ENCODE measurements around the gene BIN2. TPM values are rescaled to one million over a fixed set of nuclear protein-coding genes. Genes with fewer than 3 reads are reported as not detected.
"Not testable (repeated sequence)": the region's sequence is repeated elsewhere in the genome, so short reads cannot be mapped to it uniquely, and the experiment has no call there.

Gene BIN2
- polyA plus RNA-seq, 4 donors = 1.7 to 5.1 (median 2.9) TPM

DNA sequence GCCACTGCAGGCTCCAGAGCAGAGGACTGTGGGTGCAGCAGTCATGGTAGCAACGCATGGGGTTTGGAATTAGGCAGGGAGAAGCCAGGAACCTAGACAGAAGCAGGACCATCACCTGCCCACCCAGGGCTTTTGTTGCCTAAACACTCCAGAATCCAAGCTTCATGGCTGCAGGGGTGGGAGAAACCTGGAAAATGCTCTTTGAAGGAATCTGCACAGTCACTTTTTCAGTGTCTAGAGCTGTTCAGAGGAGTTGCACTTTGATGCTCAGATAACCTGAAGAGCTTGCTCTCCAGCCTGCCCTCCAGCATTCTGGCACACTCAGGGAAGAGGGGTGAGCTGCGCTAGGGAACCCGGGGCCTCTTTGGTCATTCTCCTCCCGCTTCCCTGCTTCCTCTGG lies 24.1 kb upstream of the BIN2 start:
- no peak for DNase-seq (ENCODE audit: low read depth in 4 of 4, low spot score in 3 of 4)

DNA sequence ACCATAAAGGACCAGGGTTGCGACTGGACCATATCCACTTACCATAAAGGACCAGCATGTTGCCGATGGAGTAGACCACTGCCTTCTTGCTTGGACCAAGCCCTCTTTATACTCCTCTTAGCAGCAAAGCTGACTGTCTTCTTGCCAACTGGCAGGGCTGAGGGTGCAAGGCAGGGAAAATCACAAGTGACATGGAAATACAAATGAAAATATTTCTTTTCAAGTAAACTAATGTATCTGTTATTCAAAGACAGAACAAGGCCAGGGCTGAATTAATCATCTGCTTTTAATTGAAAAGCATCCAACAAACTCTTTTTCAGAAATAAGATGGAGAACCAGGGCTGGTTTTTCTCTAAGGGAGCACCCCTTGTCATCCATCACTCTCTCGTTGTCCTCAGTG lies 22.6 kb upstream of the BIN2 start, which contains the start of gene CELA1:
Gene CELA1, minus strand, starts transcription at position 99 of the 400 bp plus-strand sequence. Its CDS starts 41 bp downstream, at position 58.
- no peak for DNase-seq (ENCODE audit: low read depth in 4 of 4, low spot score in 3 of 4)

DNA sequence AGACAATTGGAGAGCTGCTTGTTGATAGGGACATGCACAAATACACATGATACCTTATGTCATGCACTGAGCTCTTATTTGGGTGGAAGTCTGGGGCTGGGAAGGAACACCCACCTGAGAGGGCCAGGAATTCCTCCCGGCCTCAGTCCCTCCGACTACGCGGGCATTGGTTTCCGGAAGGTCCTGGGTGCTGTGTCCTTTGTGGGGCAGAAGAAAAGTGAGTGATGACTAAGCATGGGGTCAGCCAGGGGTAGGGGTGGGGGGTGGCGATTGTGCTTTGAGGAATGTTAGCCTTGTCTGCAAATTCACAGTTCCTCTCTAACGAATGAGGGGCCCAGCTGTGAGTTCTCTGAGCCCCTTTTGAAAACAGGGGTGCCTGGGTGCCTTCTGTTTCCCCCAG lies 21.7 kb upstream of the BIN2 start:
- no peak for DNase-seq (ENCODE audit: low read depth in 4 of 4, low spot score in 3 of 4)

- no peak for DNase-seq (ENCODE audit: low read depth in 4 of 4, low spot score in 3 of 4)
These were observed 19.2 kb upstream of the BIN2 start for GRCh38 chr12:51343201-51343600.

DNA sequence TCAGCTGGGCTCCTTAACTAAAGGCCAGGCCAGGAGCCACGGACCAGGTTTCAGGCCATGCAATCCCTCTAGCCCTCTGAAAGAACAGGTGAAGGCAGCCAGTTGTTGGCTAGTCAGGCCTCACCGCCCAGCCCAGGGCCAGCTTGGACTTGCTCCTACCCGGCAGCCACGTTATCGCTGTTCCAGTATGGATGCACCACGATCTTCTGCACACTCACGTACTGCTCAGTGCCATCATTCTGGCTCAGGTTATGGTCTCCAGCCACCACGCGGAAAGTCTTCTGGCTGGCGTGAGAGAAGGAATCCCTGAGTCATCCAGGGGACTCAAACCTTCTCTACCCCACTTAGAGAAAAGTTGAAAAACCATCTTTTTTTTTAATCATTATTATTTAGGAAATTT lies 18.4 kb upstream of the BIN2 start:
- DNase-seq (ENCODE audit: low read depth in 4 of 4, low spot score in 3 of 4) = no peak

DNA sequence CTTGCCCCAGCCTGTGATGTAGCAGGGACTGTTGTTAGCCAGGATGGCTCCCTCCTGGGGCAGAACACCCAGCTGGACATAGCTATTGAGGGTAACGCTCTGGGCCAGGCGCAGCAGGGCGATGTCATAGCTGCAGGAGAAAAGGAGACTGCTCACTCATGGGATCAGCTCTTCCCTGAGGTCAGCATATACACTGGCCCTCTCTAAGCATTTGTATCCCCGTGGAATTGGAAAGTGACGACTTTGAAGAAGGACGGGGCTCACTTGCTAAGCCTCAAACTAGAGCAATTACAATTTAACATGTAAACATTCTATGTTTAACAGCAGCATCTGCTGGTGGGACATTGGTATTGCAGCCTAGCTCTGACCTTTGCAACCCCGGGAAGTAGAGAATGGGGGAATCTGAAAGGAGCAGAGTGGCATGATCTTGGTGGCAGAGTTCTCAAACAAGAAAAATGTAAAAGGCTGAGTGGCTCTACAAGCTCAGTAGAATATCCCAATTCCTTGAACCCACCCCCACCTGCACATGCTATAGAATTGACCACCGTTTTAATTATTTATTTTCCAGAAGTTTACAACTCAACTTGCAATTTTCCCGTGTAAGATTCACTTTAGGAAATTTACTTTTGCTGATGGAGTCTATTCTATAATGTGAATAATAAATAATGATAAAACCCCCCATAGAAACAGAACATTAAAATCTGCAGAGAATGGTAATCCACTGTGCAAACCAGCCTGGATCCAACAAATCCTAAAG lies 17.5 kb upstream of the BIN2 start:
- DNase-seq (ENCODE audit: low read depth in 4 of 4, low spot score in 3 of 4) = peak; percentile 55 to 74 (median 56)

GRCh38 chr12:51339750-51340149 lies 15.8 kb upstream of the BIN2 start:
- no peak for DNase-seq (ENCODE audit: low read depth in 4 of 4, low spot score in 3 of 4)

- not testable (repeated sequence) for DNase-seq (ENCODE audit: low read depth in 4 of 4, low spot score in 3 of 4)
These were observed 13.4 kb upstream of the BIN2 start for GRCh38 chr12:51337336-51337735.

DNA sequence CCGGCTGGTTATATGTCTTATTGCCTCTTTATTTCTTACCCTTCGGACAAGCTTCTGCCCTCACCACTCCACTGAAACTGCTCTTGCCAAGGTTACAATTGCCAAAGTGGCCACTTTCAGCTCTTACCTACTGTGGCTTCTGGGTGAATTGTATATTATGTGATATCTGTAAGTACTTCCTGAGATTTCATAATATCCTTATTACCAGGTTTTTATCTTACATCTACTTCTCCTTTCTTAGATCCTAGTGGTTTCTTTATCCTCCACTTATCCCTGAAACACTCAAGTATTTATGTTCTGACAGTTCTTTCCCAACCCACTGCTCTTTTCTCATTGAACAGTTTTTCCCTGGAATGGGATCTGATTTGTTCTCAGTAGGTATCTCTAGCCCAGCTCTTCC lies 12.0 kb upstream of the BIN2 start:
- no peak for DNase-seq (ENCODE audit: low read depth in 4 of 4, low spot score in 3 of 4)

DNA sequence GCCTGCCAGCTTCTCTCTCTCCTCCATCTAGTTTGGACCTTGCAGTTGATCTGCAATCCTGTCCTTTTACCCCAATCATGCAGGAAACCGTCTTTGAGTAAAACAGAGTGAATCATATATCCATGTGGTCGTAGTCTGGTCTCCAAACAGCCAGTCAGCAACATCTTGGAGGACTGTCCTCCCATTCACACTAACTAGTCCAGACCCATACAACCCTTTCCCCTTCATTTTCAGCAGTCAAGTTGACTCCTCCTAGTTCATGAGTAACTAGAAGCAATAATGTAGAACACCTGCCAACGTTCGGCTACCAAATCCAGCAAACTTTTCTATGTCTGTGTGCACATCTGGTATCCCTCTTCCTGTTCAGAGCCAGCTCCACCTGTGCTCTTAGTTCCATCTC lies 10.8 kb upstream of the BIN2 start:
- DNase-seq (ENCODE audit: low read depth in 4 of 4, low spot score in 3 of 4) = no peak

- no peak for DNase-seq (ENCODE audit: low read depth in 4 of 4, low spot score in 3 of 4)
These were observed 9.6 kb upstream of the BIN2 start for GRCh38 chr12:51333536-51333935.

GRCh38 chr12:51330186-51330585 lies 6.2 kb upstream of the BIN2 start:
- DNase-seq (ENCODE audit: low read depth in 4 of 4, low spot score in 3 of 4) = no peak

- no peak for DNase-seq (ENCODE audit: low read depth in 4 of 4, low spot score in 3 of 4)
These were observed 5.8 kb upstream of the BIN2 start for GRCh38 chr12:51329742-51330141.

- DNase-seq (ENCODE audit: low read depth in 4 of 4, low spot score in 3 of 4) = no peak
These were observed 4.6 kb upstream of the BIN2 start for GRCh38 chr12:51328587-51328986.

DNA sequence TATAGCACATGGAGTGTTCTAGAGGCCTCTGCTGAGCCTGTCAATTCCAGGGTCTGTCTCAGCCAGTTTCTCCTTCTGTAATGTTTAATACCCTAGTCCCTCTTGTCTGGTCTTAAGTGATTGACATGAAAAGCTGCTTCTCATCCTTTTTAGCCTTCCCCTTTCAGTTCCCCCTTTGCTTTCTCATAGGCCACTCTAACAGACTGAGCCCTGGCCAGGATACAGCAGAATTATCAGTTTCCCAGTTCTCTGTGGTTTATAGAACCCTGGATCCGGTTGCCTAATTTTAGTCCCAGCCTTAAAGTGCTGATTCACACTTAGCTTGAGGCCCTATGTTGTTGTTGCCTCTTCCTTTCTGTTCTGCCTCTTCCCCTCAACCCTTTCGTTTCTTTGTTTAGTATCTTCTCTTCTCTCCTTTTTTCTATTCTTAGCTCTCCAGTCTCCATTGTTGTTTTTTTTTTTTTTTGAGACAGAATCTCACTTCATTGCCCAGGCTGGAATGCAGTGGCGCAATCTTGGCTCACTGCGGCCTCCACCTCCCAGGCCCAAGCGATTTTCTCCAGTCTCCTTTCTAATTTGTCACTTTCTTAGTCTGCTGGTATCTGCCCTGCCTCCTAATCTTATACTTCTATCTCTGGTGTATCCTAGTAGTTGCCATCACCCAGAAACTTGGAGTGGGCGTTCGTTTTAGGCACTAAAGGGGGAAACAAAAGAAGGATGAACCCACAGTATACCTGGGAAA lies 2.9 kb upstream of the BIN2 start:
- no peak for DNase-seq (ENCODE audit: low read depth in 4 of 4, low spot score in 3 of 4)

GRCh38 chr12:51324953-51325352 lies 979 bp upstream of the BIN2 start:
- DNase-seq (ENCODE audit: low read depth in 4 of 4, low spot score in 3 of 4) = no peak

DNA sequence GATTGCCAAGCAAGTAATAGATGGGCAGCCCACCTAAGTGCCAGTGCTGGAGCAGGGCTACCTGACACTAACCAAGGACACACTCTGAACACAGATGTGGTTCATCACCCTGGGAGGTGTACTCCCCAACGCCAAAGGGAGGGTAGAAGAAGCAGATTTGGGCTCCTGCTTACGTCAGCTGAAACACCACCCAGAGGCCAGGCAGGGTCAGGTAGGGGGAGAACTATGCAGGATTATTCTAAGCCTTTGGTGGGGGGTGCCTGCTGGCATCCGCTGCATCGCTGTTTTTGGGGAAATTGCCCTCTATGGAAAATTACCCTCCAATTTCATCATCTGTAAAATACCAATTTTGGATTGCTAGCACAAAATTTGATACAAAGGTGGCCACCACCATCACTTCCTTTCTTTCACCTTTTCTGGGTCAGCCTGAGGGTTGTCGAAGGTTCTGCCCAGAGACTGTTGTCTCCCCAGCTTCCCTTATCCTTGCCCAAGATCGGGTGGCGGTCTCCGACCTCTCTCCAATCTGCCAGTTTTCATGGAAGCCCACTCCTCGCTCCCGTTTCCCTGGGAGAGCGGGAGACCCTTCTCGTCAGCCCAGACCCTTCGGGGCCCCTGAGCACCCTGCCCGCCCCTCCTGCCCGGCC lies 535 bp downstream of the BIN2 start:
- no peak for DNase-seq (ENCODE audit: low read depth in 4 of 4, low spot score in 3 of 4)

DNA sequence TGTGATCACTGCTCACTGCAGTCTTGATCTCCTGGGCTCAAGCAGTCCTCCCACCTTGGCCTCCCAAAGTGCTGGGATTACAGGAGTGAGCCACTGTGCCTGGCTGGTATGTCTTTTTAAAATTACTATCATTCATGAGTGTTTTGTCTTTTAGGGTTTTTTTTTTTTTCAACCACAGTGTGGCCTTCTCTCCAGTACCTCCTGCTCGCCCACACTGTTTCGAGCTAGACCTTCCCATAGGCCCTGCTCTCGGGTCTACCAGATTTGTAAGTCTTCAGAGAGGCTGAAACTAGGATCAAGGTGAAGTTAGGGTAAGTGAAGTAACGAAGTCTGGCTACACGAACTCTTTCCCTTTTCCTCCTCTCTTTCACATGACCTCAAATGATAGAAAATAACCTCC lies 1.5 kb downstream of the BIN2 start:
- no peak for DNase-seq (ENCODE audit: low read depth in 4 of 4, low spot score in 3 of 4)

GRCh38 chr12:51321882-51322281 lies 2.1 kb downstream of the BIN2 start:
- no peak for DNase-seq (ENCODE audit: low read depth in 4 of 4, low spot score in 3 of 4)

- no peak for DNase-seq (ENCODE audit: low read depth in 4 of 4, low spot score in 3 of 4)
These were observed 3.2 kb downstream of the BIN2 start for GRCh38 chr12:51320695-51321320.

- no peak for DNase-seq (ENCODE audit: low read depth in 4 of 4, low spot score in 3 of 4)
These were observed 3.7 kb downstream of the BIN2 start for GRCh38 chr12:51320311-51320694.
